Medulla oblongata (tissue), 1 donor: ENCODE data around the gene CDC42BPB.
A peak's percentile ranks its signal among the peaks of the same experiment; 100 is the strongest.

Experiments
- DNase-seq: peaks from one replicate; pipeline ENCODE4 v3.0.0-alpha.2; 2015; ENCODE audit errors: extremely low spot score

The CDC42BPB gene

GRCh38 chr14:102967506-102967795 lies 89.9 kb downstream of the CDC42BPB start:
- DNase-seq = no peak

- DNase-seq = peak; percentile 31
Observed at GRCh38 chr14:102966681-102967505, 90.5 kb downstream of the CDC42BPB start.

- DNase-seq = no peak
Observed at GRCh38 chr14:102965971-102966655, 91.2 kb downstream of the CDC42BPB start.

DNA sequence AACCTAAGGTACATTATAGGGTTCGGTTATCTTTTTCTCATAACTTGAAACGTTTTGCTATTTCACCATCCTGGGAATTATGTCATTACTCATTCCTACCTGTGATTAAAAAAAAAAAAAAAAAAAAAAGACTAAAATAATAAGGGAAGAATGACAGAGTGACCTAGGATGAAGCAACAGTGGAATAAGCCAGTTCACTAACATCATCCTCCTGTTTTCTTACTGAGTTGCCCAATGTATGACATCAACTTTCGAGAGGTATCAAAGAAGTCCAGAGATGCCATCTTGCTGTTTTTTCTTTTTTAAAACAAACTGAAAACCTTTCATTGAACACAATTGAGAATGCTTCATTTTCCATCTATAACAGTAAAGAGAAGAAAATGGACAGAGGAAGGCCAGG lies 92.1 kb downstream of the CDC42BPB start:
- DNase-seq = no peak

- DNase-seq = no peak
Observed at GRCh38 chr14:102964152-102964730, 93.1 kb downstream of the CDC42BPB start.

GRCh38 chr14:102962111-102962627 lies 95.2 kb downstream of the CDC42BPB start:
- DNase-seq = no peak

GRCh38 chr14:102958461-102958860 lies 98.9 kb downstream of the CDC42BPB start:
- DNase-seq = no peak

GRCh38 chr14:102957222-102957621 lies 100.1 kb downstream of the CDC42BPB start:
- no peak for DNase-seq

DNA sequence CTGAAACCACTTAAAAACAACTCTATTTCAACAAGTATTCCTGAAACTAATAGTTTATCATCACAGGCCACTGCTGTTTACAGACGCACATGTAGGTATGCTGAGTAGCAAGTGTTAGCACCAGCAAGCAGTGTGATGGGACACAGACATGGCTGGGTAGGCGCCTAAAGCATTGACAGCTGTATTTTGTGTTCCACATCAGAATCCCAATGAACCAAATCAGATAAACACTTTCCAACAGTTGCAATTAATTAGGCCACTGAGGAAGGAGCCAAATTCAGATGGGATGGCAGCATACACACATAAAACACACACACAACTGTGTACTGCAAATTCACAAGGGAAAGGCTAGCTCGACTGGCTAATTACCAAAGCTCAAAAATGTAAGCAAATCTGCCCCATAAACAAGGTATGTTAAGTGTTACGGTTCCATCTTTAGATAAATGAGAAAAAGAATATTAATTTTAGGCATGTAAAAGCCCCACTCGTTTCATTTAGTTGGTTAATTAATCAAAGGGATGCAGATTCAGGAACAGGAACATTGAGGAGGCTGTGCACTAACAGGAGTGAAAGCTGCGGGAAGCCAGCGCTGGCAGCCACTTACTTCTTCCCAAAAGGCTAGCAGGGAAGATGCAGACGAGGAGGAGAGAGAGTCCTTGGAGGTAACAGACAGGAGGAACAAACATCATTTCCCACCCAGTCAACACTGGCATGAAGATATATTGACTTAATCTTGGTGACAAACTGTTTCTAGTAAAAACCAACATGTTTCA lies 101.5 kb downstream of the CDC42BPB start:
- no peak for DNase-seq

DNA sequence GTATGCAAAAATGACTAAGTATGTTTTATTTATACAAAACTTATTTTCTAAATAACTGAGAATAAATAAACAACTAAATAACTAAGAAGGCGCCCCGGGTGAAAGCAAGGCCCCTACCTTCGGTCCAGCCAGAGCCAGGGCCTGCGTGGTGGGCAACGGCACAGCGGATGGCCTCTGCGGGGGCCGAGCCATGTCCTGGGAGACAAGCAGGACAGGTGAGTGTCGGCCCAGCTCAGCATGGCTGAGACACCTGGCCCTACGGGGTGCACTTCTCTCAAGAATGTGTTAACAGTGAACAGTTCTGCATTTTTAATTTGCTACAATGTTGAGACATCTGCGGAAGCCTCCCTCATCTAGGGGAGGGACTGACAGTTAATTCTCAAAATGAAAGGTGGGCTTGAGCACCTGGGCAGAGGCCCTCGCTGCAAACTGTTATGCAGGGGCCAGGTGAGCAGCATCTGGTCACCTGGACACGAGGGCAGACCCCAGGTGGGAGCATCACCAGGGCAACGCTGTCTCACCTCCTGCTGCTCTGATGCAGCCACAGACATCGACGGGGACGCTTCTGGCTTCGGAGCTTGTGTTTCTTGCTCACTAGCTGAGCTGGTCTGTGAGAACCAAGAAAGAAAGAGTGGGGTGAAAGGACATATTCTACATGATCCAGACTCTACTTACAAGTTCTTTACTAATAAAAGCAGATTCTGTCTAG lies 103.1 kb downstream of the CDC42BPB start:
- DNase-seq = no peak

DNA sequence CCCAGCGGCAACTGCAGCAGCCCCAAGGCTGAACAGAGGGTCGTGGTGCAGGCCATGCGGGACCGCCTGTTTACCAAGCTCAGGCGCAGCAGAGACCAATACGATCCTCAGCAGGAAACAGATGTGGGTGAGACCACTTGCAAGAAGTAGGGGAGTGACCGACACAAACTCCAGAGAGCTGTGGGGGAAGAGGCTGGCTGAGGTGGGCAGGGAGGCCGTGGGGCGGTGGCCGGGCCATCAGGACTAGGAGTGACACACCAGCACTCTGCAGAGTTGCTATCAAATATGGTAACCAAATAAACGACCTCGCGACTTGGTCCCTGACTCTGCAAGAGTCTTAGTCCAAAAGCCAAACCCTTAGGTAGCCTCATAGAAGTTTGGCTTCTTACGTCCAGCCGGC lies 104.2 kb downstream of the CDC42BPB start:
- no peak for DNase-seq

GRCh38 chr14:102952276-102952675 lies 105.1 kb downstream of the CDC42BPB start:
- no peak for DNase-seq

DNA sequence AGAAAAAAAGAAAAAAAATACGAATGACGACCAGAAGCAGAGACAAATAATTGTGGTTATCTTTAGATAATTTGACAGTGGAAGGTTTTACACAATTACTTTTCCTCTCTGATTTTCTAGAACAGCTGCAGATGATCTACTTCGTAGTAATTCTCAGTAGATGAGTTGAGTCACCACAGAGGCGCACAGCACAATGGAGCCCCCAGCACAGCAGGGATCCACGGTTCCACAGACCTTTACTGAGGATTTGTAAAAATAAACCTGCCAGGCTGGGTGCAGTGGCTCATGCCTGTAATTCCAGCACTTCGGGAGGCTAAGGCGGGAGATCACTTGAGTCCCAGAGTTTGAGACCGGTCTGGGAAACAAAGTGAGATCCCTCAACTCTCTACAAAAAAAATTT lies 105.5 kb downstream of the CDC42BPB start:
- no peak for DNase-seq

DNA sequence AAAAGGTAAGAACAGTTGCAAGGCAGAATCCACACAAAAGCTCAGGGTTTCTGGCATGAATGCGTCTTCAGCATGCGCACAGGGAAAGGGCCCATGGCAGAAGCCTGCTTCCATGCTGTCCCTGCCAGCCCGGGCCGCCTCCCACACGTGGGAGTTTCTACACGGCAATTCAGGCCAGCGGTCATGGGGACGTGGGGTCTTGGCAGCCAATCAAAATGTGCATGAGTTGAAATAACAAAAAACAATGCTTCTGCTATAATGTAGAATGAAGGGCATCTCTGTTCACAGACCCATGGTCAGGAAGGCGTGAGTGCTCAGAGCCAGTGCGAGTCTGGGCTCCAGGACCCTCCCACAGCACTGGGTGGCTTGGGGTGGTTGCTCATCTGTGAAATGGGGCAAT lies 106.3 kb downstream of the CDC42BPB start:
- DNase-seq = peak; percentile 92

- peak; percentile 83 for DNase-seq
Observed at GRCh38 chr14:102949801-102950451, 107.4 kb downstream of the CDC42BPB start.

- DNase-seq = peak; percentile 51
Observed at GRCh38 chr14:102949062-102949800, 108.1 kb downstream of the CDC42BPB start.

DNA sequence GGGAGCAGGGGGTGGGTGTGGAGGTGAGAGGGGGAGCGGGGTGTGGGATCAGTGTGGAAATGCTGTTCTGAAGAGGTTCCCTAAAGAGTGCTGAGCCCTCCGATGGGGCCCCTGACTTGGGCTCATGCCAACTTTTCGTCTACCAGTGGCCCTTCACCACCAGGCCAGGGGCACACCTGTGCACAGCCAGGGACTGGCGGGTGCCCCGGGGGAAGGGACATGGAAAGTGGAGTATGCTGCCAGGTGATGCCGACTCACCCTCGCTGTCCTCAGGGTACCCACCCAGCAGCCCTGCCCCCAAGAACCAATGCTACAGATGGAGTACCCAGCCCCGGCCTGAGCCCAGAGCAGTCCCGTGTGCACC lies 108.7 kb downstream of the CDC42BPB start:
- DNase-seq = no peak

- DNase-seq = no peak
Observed at GRCh38 chr14:102947321-102948103, 109.8 kb downstream of the CDC42BPB start.

DNA sequence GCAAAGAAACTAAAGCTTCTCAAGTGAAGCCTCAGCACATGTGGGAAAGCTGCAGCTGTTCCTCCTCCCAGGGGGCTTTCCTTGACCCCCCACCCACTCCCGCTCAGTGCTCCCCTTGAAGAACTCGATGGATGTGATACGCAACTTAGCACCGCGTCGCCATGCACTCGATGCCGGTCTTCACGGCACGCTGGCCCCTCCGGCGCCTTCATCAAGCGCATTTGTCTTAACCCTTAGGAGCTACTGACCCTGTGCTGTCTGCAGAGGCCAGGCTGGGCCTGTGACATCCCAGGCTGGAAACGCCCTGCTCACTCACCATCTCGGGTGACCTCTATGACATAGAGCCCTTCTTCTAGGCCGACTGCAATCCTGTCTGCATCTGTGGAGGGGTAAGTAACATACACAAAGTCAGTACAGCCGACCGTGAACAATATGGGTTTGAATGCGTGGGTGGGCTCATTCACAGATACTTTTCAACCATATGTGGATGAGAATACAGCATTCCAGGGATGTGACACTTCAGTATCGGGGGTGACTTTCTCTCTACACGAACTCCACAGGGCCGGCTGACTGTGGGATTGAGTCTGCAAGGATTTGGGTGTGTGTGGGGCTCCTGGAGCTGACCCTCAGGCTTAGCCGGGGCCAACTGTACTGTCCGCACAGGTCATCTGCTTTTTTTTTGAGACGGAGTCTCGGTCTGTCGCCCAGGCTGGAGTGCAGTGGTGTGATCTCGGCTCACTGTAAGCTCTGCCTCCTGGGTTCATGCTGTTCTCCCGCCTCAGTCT lies 111.8 kb downstream of the CDC42BPB start:
- no peak for DNase-seq
